Endothelial cell (in vitro differentiated cells): ENCODE measurements around the gene C20orf144. TPM values are rescaled to one million over a fixed set of nuclear protein-coding genes. Genes with fewer than 3 reads are reported as not detected.

Source experiments
- DNase-seq: peaks from one replicate; pipeline ENCODE4 v3.0.0; 2021; ENCODE audit warnings: low spot score
- H3K27ac Mint-ChIP-seq: one replicate; pipeline ENCODE4 v1.8.0; 2021; ENCODE audit warnings: mixed read lengths, inconsistent platforms; ENCODE audit not compliant: unreplicated experiment
- H3K27me3 Mint-ChIP-seq: one replicate; pipeline ENCODE4 v1.8.0; 2021; ENCODE audit warnings: mild to moderate bottlenecking, moderate library complexity, mixed read lengths, inconsistent platforms; ENCODE audit not compliant: unreplicated experiment
- H3K36me3 Mint-ChIP-seq: one replicate; pipeline ENCODE4 v1.8.0; 2021; ENCODE audit warnings: mild to moderate bottlenecking, low read depth, mixed read lengths, inconsistent platforms; ENCODE audit not compliant: unreplicated experiment
- H3K4me1 Mint-ChIP-seq: one replicate; pipeline ENCODE4 v1.8.0; 2021; ENCODE audit warnings: mild to moderate bottlenecking, mixed read lengths, inconsistent platforms; ENCODE audit not compliant: unreplicated experiment
- H3K4me3 Mint-ChIP-seq: one replicate; pipeline ENCODE4 v1.8.0; 2021; ENCODE audit warnings: mild to moderate bottlenecking, mixed read lengths, inconsistent platforms; ENCODE audit not compliant: unreplicated experiment
- H3K9me3 Mint-ChIP-seq: one replicate; pipeline ENCODE4 v1.8.0; 2021; ENCODE audit warnings: mixed read lengths, inconsistent platforms; ENCODE audit not compliant: unreplicated experiment
- long read RNA-seq: library from polyadenylated mRNA; unstranded; transcript quantifications from one replicate; pipeline ENCODE4 v2.0.0, GENCODE V29; 2020; ENCODE audit not compliant: unreplicated experiment
- total RNA-seq: library from RNA; stranded (reverse); fragmentation: NEBNext Ultra II Directional; extraction: Animal tissue kit (Norgen Biotek cat#: 25700); gene quantifications from one replicate; pipeline ENCODE4 v1.2.1, GENCODE V29; 2021; ENCODE audit not compliant: unreplicated experiment
- TF ChIP-seq, protein P1 (sequence below): fragments of 200-600 bp; sonication (generic); IDR thresholded peaks from one replicate; pipeline ENCODE4 v1.5.0; 2021; ENCODE audit warnings: antibody characterized with exemption; ENCODE audit not compliant: unreplicated experiment

Gene C20orf144
- total RNA-seq, result not detected
- long read RNA-seq, result 0 reads

GRCh38 chr20:33662172-33662571 lies at the start of gene C20orf144:
Gene C20orf144, plus strand, starts transcription at chr20:33662327. Its CDS starts 19 bp downstream, at chr20:33662346.
- DNase-seq, result no peak
- no peak within 1 kb of the TSS for H3K27ac Mint-ChIP-seq
- peak within 1 kb of the TSS; percentile 77 for H3K4me3 Mint-ChIP-seq
- H3K9me3 Mint-ChIP-seq, result no peaks in the 10 kb centered on the region
- H3K27me3 Mint-ChIP-seq, result peaks cover 29% of the 10 kb centered on the region
- peaks cover 18% of the 10 kb centered on the region for H3K4me1 Mint-ChIP-seq
- TF ChIP-seq, protein P1, sequence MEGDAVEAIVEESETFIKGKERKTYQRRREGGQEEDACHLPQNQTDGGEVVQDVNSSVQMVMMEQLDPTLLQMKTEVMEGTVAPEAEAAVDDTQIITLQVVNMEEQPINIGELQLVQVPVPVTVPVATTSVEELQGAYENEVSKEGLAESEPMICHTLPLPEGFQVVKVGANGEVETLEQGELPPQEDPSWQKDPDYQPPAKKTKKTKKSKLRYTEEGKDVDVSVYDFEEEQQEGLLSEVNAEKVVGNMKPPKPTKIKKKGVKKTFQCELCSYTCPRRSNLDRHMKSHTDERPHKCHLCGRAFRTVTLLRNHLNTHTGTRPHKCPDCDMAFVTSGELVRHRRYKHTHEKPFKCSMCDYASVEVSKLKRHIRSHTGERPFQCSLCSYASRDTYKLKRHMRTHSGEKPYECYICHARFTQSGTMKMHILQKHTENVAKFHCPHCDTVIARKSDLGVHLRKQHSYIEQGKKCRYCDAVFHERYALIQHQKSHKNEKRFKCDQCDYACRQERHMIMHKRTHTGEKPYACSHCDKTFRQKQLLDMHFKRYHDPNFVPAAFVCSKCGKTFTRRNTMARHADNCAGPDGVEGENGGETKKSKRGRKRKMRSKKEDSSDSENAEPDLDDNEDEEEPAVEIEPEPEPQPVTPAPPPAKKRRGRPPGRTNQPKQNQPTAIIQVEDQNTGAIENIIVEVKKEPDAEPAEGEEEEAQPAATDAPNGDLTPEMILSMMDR, result no peak
- no peaks in the 10 kb centered on the region for H3K36me3 Mint-ChIP-seq

GRCh38 chr20:33621717-33622400 lies 40.3 kb upstream of the C20orf144 start:
- Mint-ChIP-seq H3K4me3 (no peak overlapping the region), H3K27me3 (no peaks in the 10 kb centered on the region), H3K27ac (no peak overlapping the region), H3K9me3 (no peaks in the 10 kb centered on the region), H3K36me3 (peaks cover 3% of the 10 kb centered on the region), H3K4me1 (peaks cover 13% of the 10 kb centered on the region)
- no peak for DNase-seq
- TF ChIP-seq, protein P1, result no peak

- Mint-ChIP-seq H3K9me3 (no peaks in the 10 kb centered on the region), H3K27me3 (no peaks in the 10 kb centered on the region), H3K27ac (no peak overlapping the region), H3K36me3 (peaks cover 3% of the 10 kb centered on the region), H3K4me3 (no peak overlapping the region), H3K4me1 (peaks cover 13% of the 10 kb centered on the region)
- DNase-seq, result no peak
- TF ChIP-seq, protein P1, result no peak
Measured at GRCh38 chr20:33622705-33623365, 39.3 kb upstream of the C20orf144 start.

GRCh38 chr20:33624399-33624798 lies 37.7 kb upstream of the C20orf144 start:
- Mint-ChIP-seq H3K27ac (no peak overlapping the region), H3K4me1 (peaks cover 9% of the 10 kb centered on the region), H3K36me3 (peaks cover 4% of the 10 kb centered on the region), H3K27me3 (no peaks in the 10 kb centered on the region), H3K9me3 (no peaks in the 10 kb centered on the region), H3K4me3 (no peak overlapping the region)
- DNase-seq, result no peak
- TF ChIP-seq, protein P1, result no peak

- H3K36me3 Mint-ChIP-seq, result peaks cover 15% of the 10 kb centered on the region
- TF ChIP-seq, protein P1, result no peak
- H3K4me1 Mint-ChIP-seq, result peaks cover 9% of the 10 kb centered on the region
- no peaks in the 10 kb centered on the region for H3K27me3 Mint-ChIP-seq
- no peak overlapping the region for H3K27ac Mint-ChIP-seq
- no peak for DNase-seq
- H3K4me3 Mint-ChIP-seq, result no peak overlapping the region
- H3K9me3 Mint-ChIP-seq, result no peaks in the 10 kb centered on the region
Measured at GRCh38 chr20:33626190-33626589, 35.9 kb upstream of the C20orf144 start.
